HCT116 (cell line): ENCODE results near the gene GPR27. TPM values are rescaled to one million over a fixed set of nuclear protein-coding genes. Genes with fewer than 3 reads are reported as not detected.

ENCODE experiments used
- ATAC-seq: fragments of 200-7000 bp; cut with Tn5 transposase; 2 replicates; pipeline ENCODE4 v1.9.1; 2020; ENCODE audit warnings: mild to moderate bottlenecking, moderate library complexity
- BruUV-seq: library from RNA; stranded (reverse); fragments of 400-500 nt; replicated peaks from 2 replicates; lab custom pipeline; 2021; lab: Mats Ljungman, UMichigan
- CTCF ChIA-PET: fragments of 300-600 bp; sonication (Branson Sonifier 250); formaldehyde crosslinking; loops from one replicate; lab custom pipeline; 2021; ENCODE audit warnings: antibody characterized with exemption; lab: Charles Lee
- POLR2A ChIA-PET: fragments of 300-600, 350-600 bp; sonication (Branson Sonifier 250); formaldehyde crosslinking; loops from one replicate; lab custom pipeline; 2021; ENCODE audit warnings: antibody characterized with exemption; lab: Charles Lee
- RAD21 ChIA-PET, 2 experiments: fragments of 300-600 bp; sonication (Branson Sonifier 250); formaldehyde crosslinking; loops; one replicate each; lab custom pipeline; 2023; ENCODE audit warnings: low total read pairs in 2 of 2; ENCODE audit not compliant: uncharacterized antibody in 2 of 2, unreplicated experiment in 2 of 2, low non-redundant PET in 1 of 2; lab: Charles Lee
- DNase-seq: peaks from one replicate; pipeline ENCODE4 v3.0.0-alpha.2; 2010; ENCODE audit warnings: low read depth, low spot score
- H2AFZ ChIP-seq: fragments of 200-600 bp; shearing (Covaris generic), sonication (generic); 2 replicates; pipeline ENCODE4 v1.6.1; 2017; ENCODE audit warnings: low read depth, mixed run types, mixed read lengths, antibody characterized with exemption, low read length; ENCODE audit not compliant: poor library complexity, severe bottlenecking
- H3K27ac ChIP-seq: 2 replicates; pipeline ENCODE4 v1.5.1; 2012; ENCODE audit warnings: low read depth, low read length
- H3K27me3 ChIP-seq: fragments of 200-600 bp; sonication (generic); 2 replicates; pipeline ENCODE4 v1.6.1; 2016; ENCODE audit warnings: mixed run types, low read length, mixed read lengths; ENCODE audit not compliant: insufficient read depth
- H3K36me3 ChIP-seq, 2 experiments: fragments of 200-500 bp in 1 of 2; fragments of 200-600 bp in 1 of 2; sonication (Bioruptor generic) in 1 of 2; sonication (generic) in 1 of 2; 2 replicates each; pipeline versions ENCODE4 v1.5.1 to v1.6.1; 2014 to 2016; ENCODE audit warnings: low read length in 2 of 2, inconsistent platforms in 1 of 2, mixed read lengths in 1 of 2, mixed run types in 1 of 2; ENCODE audit not compliant: insufficient read depth in 2 of 2, control insufficient read depth in 1 of 2
- H3K4me1 ChIP-seq, 2 experiments: fragments of 200-600 bp in 1 of 2; sonication (generic) in 1 of 2; 2 replicates each; pipeline versions ENCODE4 v1.5.1 to v1.6.1; 2012 to 2017; ENCODE audit warnings: low read length in 2 of 2, inconsistent platforms in 1 of 2, mild to moderate bottlenecking in 1 of 2, mixed read lengths in 1 of 2, mixed run types in 1 of 2, moderate library complexity in 1 of 2; ENCODE audit not compliant: insufficient read depth in 2 of 2, control insufficient read depth in 1 of 2
- H3K4me2 ChIP-seq: fragments of 200-600 bp; sonication (generic); 2 replicates; pipeline ENCODE4 v1.6.1; 2017; ENCODE audit warnings: mixed run types, low read length, mixed read lengths
- H3K4me3 ChIP-seq, 2 experiments: fragments of 200-600 bp in 1 of 2; sonication (generic) in 1 of 2; replicated peaks in 1 of 2; 2 replicates each; pipeline ENCODE4 v1.5.1; 2011 to 2016; ENCODE audit warnings: low read length in 2 of 2, control low read depth in 1 of 2, low read depth in 1 of 2, mild to moderate bottlenecking in 1 of 2, mixed read lengths in 1 of 2, mixed run types in 1 of 2
- H3K79me2 ChIP-seq: fragments of 200-600 bp; sonication (generic); 2 replicates; pipeline ENCODE4 v1.6.1; 2017; ENCODE audit warnings: mild to moderate bottlenecking, mixed run types, low read length, moderate library complexity, mixed read lengths; ENCODE audit not compliant: insufficient read depth
- H3K9ac ChIP-seq: fragments of 200-600 bp; sonication (generic); 2 replicates; pipeline ENCODE4 v1.6.1; 2016; ENCODE audit warnings: low read length, mixed read lengths
- H3K9me2 ChIP-seq: fragments of 200-600 bp; sonication (generic), shearing (Covaris generic); 2 replicates; pipeline ENCODE4 v1.6.1; 2017; ENCODE audit warnings: mixed run types, mild to moderate bottlenecking, moderate library complexity; ENCODE audit not compliant: insufficient read depth
- H3K9me3 ChIP-seq, 2 experiments: fragments of 200-500 bp in 1 of 2; fragments of 200-600 bp in 1 of 2; sonication (Bioruptor generic) in 1 of 2; sonication (generic) in 1 of 2; 2 replicates each; pipeline ENCODE4 v1.6.1; 2014 to 2017; ENCODE audit warnings: low read length in 2 of 2, mixed read lengths in 2 of 2, inconsistent platforms in 1 of 2, low read depth in 1 of 2, mild to moderate bottlenecking in 1 of 2, mixed run types in 1 of 2, moderate library complexity in 1 of 2; ENCODE audit not compliant: control insufficient read depth in 1 of 2, insufficient read depth in 1 of 2
- H4K20me1 ChIP-seq: fragments of 200-600 bp; sonication (generic), shearing (Covaris generic); 2 replicates; pipeline ENCODE4 v1.6.1; 2017; ENCODE audit warnings: mixed run types, mild to moderate bottlenecking, moderate library complexity; ENCODE audit not compliant: insufficient read depth
- ATF3 ChIP-seq: IDR thresholded peaks from 2 replicates; pipeline ENCODE4 v1.6.1; 2012
- CBX3 ChIP-seq: IDR thresholded peaks from 2 replicates; pipeline ENCODE4 v1.6.1; 2012; ENCODE audit warnings: low read depth
- CEBPB ChIP-seq: IDR thresholded peaks from 2 replicates; pipeline ENCODE4 v1.6.1; 2012; ENCODE audit warnings: low read depth
- EZH2 ChIP-seq: fragments of 200-600 bp; sonication (generic); IDR thresholded peaks from 2 replicates; pipeline ENCODE4 v1.6.1; 2017; ENCODE audit warnings: antibody characterized with exemption, mixed run types
- EZH2phosphoT487 ChIP-seq: fragments of 200-600 bp; IDR thresholded peaks from 2 replicates; pipeline ENCODE4 v1.6.1; 2018; ENCODE audit warnings: antibody characterized with exemption, borderline replicate concordance
- FOSL1 ChIP-seq: IDR thresholded peaks from 2 replicates; pipeline ENCODE4 v1.6.1; 2012; ENCODE audit warnings: low read depth
- JUND ChIP-seq: IDR thresholded peaks from 2 replicates; pipeline ENCODE4 v1.6.1; 2012
- MAX ChIP-seq: IDR thresholded peaks from 2 replicates; pipeline ENCODE4 v1.6.1; 2012
- POLR2AphosphoS5 ChIP-seq: IDR thresholded peaks from 2 replicates; pipeline ENCODE4 v1.6.1; 2011; ENCODE audit warnings: mild to moderate bottlenecking, low read depth, low read length, moderate library complexity
- REST ChIP-seq: IDR thresholded peaks from 2 replicates; pipeline ENCODE4 v1.6.1; 2012; ENCODE audit warnings: low read depth
- SIN3A ChIP-seq: IDR thresholded peaks from 2 replicates; pipeline ENCODE4 v1.6.1; 2012; ENCODE audit warnings: low read depth
- TCF7L2 ChIP-seq: IDR thresholded peaks from 2 replicates; pipeline ENCODE4 v1.7.0; 2011; ENCODE audit warnings: borderline replicate concordance, inconsistent platforms; ENCODE audit not compliant: insufficient read depth, insufficient read length; ENCODE audit errors: extremely low read depth
- ZBTB33 ChIP-seq: IDR thresholded peaks from 2 replicates; pipeline ENCODE4 v1.6.1; 2011; ENCODE audit warnings: mild to moderate bottlenecking, low read length, moderate library complexity; ENCODE audit not compliant: insufficient replicate concordance; ENCODE audit errors: extremely low read depth
- ZFX ChIP-seq: fragments of 450-650 bp; IDR thresholded peaks from 2 replicates; pipeline ENCODE4 v1.6.1; 2017
- ZNF274 ChIP-seq: fragments of 200-500 bp; sonication (Bioruptor generic); IDR thresholded peaks from 2 replicates; pipeline ENCODE4 v1.6.1; 2014; ENCODE audit warnings: mild to moderate bottlenecking, low read depth, low read length, inconsistent platforms
- intact Hi-C: fragments of 100-400 bp; cut with micrococcal nuclease; formaldehyde crosslinking; loops from 2 replicates; pipeline ENCODE4 v1.10.0; 2022
- total RNA-seq: library from RNA; stranded (reverse); gene quantifications from one replicate; pipeline ENCODE4 v1.2.1, GENCODE V29; 2021; ENCODE audit not compliant: unreplicated experiment

GPR27 gene
- total RNA-seq, 1 experiment from 2014 or later, result not detected

GRCh38 chr3:71786551-71786950 lies 32.9 kb downstream of the GPR27 start:
- H3K27me3 ChIP-seq, result peaks cover 20% of the 10 kb centered on the region
- DNase-seq (no peak), ATAC-seq (no peak)
- no peak overlapping the region for H3K27ac ChIP-seq
- TF ChIP-seq JUND, result no peak
- RAD21 ChIA-PET, result no interaction called here
- H3K9me3 ChIP-seq, result no peaks in the 10 kb centered on the region
- intact Hi-C loops, result no loop called here
- H3K36me3 ChIP-seq, result no peaks in the 10 kb centered on the region
- H3K9ac ChIP-seq, result no peak overlapping the region
- H2AFZ ChIP-seq, result no peak overlapping the region
- POLR2A ChIA-PET, result no interaction called here
- CTCF ChIA-PET, result no interaction called here
- no peak overlapping the region for H3K4me3 ChIP-seq
- H3K79me2 ChIP-seq, result no peaks in the 10 kb centered on the region
- BruUV-seq, result no TSS peak
- H4K20me1 ChIP-seq, result no peaks in the 10 kb centered on the region
- H3K4me1 ChIP-seq, result no peaks in the 10 kb centered on the region
- no peaks in the 10 kb centered on the region for H3K9me2 ChIP-seq
- no peak overlapping the region for H3K4me2 ChIP-seq

- Histone ChIP-seq H3K36me3 (no peaks in the 10 kb centered on the region), H3K4me2 (no peak overlapping the region), H3K27me3 (peaks cover 12% of the 10 kb centered on the region), H4K20me1 (no peaks in the 10 kb centered on the region), H3K4me1 (no peaks in the 10 kb centered on the region), H3K4me3 (no peak overlapping the region), H3K9ac (no peak overlapping the region), H3K9me2 (no peaks in the 10 kb centered on the region), H2AFZ (no peak overlapping the region), H3K9me3 (no peaks in the 10 kb centered on the region), H3K79me2 (no peaks in the 10 kb centered on the region), H3K27ac (no peak overlapping the region)
- BruUV-seq, result no TSS peak
- no peak for DNase-seq
- ATAC-seq, result no peak
- CTCF ChIA-PET, result no interaction called here
- TF ChIP-seq ZBTB33 (no peak), TCF7L2 (no peak), POLR2AphosphoS5 (no peak), CEBPB (no peak), EZH2 (no peak), MAX (no peak), ZNF274 (no peak), ZFX (no peak), EZH2phosphoT487 (no peak), CBX3 (no peak), ATF3 (no peak), REST (no peak), FOSL1 (no peak), SIN3A (no peak)
- POLR2A ChIA-PET, result no interaction called here
- intact Hi-C loops, result no loop called here
- RAD21 ChIA-PET, result no interaction called here
These were observed 34.3 kb downstream of the GPR27 start for GRCh38 chr3:71787851-71788405.
